Measurements from ENCODE around the gene CCL17. TPM values are rescaled to one million over a fixed set of nuclear protein-coding genes. Genes with fewer than 3 reads are reported as not detected.

The CCL17 gene
- total RNA-seq = not detected in 2 replicates
- long read RNA-seq = 0 reads

DNA sequence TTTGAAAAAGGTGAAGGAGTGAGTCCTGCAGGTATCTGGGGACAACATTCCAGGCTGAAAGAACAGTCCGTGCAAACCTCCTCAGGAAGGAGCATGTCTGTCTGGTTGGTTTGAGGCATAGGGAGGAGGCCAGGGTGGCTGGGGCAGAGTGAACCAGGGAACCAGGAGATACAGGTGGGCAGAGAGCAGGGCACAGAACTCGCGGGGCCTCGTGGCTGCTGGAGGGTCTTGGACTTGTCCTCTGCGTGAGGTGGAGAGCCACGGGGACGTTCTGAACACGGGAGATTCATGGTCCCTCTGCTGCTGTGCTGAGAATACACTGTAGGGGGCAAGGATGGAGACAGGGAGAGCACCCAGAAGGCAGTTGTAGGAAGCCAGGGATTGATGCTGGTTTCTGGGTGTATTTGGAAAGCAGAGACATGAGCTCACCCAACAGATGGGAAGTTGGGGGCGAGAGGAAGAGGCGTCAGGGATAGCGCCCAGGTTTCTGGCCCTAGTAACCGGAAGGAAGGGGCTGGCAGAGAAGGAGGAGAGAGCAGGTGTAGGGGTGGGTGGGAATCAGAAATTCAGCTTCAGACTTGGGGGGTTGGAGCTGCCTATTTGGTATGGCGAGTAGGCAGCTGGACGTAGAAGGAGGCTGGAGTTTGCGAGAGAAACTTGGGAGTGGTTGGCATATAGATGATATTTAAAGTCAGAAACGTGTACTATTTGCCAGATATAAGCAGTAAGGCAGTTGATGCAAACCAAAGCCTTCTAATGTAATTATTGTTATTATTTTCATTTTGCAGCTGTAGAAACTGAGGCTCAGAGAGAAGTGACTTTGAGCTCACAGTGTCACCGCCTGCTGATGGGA lies at the start of gene CCL17:
Gene CCL17, plus strand, starts transcription at position 803 of the 853 bp plus-strand sequence. CDS start 9,166 bp downstream, outside the sequence.
- H3K36me3 Mint-ChIP-seq (ENCODE audit: unreplicated experiment) = no peaks in the 10 kb centered on the region
- H3K4me3 Mint-ChIP-seq (ENCODE audit: unreplicated experiment) = no peak within 1 kb of the TSS
- DNase-seq (ENCODE audit: extremely low spot score, unreplicated experiment) = no peak
- H3K9me3 Mint-ChIP-seq (ENCODE audit: unreplicated experiment) = no peaks in the 10 kb centered on the region
- H3K27ac Mint-ChIP-seq (ENCODE audit: unreplicated experiment) = no peak within 1 kb of the TSS
- H3K27me3 Mint-ChIP-seq (ENCODE audit: unreplicated experiment) = peaks cover 40% of the 10 kb centered on the region
- H3K4me1 Mint-ChIP-seq (ENCODE audit: unreplicated experiment) = no peaks in the 10 kb centered on the region
- TF ChIP-seq, protein P1, sequence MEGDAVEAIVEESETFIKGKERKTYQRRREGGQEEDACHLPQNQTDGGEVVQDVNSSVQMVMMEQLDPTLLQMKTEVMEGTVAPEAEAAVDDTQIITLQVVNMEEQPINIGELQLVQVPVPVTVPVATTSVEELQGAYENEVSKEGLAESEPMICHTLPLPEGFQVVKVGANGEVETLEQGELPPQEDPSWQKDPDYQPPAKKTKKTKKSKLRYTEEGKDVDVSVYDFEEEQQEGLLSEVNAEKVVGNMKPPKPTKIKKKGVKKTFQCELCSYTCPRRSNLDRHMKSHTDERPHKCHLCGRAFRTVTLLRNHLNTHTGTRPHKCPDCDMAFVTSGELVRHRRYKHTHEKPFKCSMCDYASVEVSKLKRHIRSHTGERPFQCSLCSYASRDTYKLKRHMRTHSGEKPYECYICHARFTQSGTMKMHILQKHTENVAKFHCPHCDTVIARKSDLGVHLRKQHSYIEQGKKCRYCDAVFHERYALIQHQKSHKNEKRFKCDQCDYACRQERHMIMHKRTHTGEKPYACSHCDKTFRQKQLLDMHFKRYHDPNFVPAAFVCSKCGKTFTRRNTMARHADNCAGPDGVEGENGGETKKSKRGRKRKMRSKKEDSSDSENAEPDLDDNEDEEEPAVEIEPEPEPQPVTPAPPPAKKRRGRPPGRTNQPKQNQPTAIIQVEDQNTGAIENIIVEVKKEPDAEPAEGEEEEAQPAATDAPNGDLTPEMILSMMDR (IDR thresholded peaks at IDR 0.05) = no peak

GRCh38 chr16:57355898-57356414 lies 48.6 kb upstream of the CCL17 start:
- DNase-seq (ENCODE audit: extremely low spot score, unreplicated experiment) = peak; percentile 64
- Mint-ChIP-seq H3K27ac (ENCODE audit: unreplicated experiment) (no peak overlapping the region), H3K4me3 (ENCODE audit: unreplicated experiment) (no peak overlapping the region), H3K36me3 (ENCODE audit: unreplicated experiment) (no peaks in the 10 kb centered on the region), H3K4me1 (ENCODE audit: unreplicated experiment) (no peaks in the 10 kb centered on the region), H3K9me3 (ENCODE audit: unreplicated experiment) (no peaks in the 10 kb centered on the region), H3K27me3 (ENCODE audit: unreplicated experiment) (peaks cover 36% of the 10 kb centered on the region)
- TF ChIP-seq, protein P1 (IDR thresholded peaks at IDR 0.05) = no peak

- Mint-ChIP-seq H3K36me3 (ENCODE audit: unreplicated experiment) (no peaks in the 10 kb centered on the region), H3K9me3 (ENCODE audit: unreplicated experiment) (no peaks in the 10 kb centered on the region), H3K27me3 (ENCODE audit: unreplicated experiment) (peaks cover 40% of the 10 kb centered on the region), H3K27ac (ENCODE audit: unreplicated experiment) (no peak overlapping the region), H3K4me1 (ENCODE audit: unreplicated experiment) (no peaks in the 10 kb centered on the region), H3K4me3 (ENCODE audit: unreplicated experiment) (no peak overlapping the region)
- TF ChIP-seq, protein P1 (IDR thresholded peaks at IDR 0.05) = no peak
- DNase-seq (ENCODE audit: extremely low spot score, unreplicated experiment) = no peak
Observed at GRCh38 chr16:57356547-57356946, 48.0 kb upstream of the CCL17 start.

GRCh38 chr16:57357330-57358085 lies 47.1 kb upstream of the CCL17 start:
- no peak overlapping the region for H3K27ac Mint-ChIP-seq (ENCODE audit: unreplicated experiment)
- TF ChIP-seq, protein P1 (IDR thresholded peaks at IDR 0.05) = no peak
- H3K4me1 Mint-ChIP-seq (ENCODE audit: unreplicated experiment) = no peaks in the 10 kb centered on the region
- H3K4me3 Mint-ChIP-seq (ENCODE audit: unreplicated experiment) = no peak overlapping the region
- H3K36me3 Mint-ChIP-seq (ENCODE audit: unreplicated experiment) = no peaks in the 10 kb centered on the region
- no peak for DNase-seq (ENCODE audit: extremely low spot score, unreplicated experiment)
- no peaks in the 10 kb centered on the region for H3K9me3 Mint-ChIP-seq (ENCODE audit: unreplicated experiment)
- peaks cover 39% of the 10 kb centered on the region for H3K27me3 Mint-ChIP-seq (ENCODE audit: unreplicated experiment)

DNA sequence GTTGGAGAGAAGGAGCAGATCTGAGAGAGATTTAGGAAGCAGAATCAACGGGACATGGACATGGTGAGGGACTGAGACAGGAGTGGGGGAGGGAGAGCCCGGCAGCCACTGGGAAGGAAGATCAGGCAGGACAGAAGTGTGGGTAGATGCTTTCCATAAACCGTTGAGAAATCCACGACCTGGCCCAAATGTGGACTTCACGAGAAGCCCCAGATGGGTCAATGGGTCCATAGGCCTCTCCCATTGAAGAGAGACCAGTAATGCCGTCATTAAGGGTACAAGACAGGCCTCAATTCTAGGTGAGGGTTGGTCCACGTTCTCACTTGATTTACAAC lies 46.5 kb upstream of the CCL17 start:
- Mint-ChIP-seq H3K36me3 (ENCODE audit: unreplicated experiment) (no peaks in the 10 kb centered on the region), H3K4me1 (ENCODE audit: unreplicated experiment) (no peaks in the 10 kb centered on the region), H3K27ac (ENCODE audit: unreplicated experiment) (no peak overlapping the region), H3K9me3 (ENCODE audit: unreplicated experiment) (no peaks in the 10 kb centered on the region), H3K4me3 (ENCODE audit: unreplicated experiment) (no peak overlapping the region), H3K27me3 (ENCODE audit: unreplicated experiment) (peaks cover 36% of the 10 kb centered on the region)
- DNase-seq (ENCODE audit: extremely low spot score, unreplicated experiment) = no peak
- TF ChIP-seq, protein P1 (IDR thresholded peaks at IDR 0.05) = no peak

Data from osteocyte (in vitro differentiated cells).